Tibial artery (tissue), 4 donors: ENCODE data around the gene DLG5.

Experiments
- DNase-seq, 2 donors: peaks; one replicate each; pipeline ENCODE4 v3.0.0-alpha.2; 2019
- H3K27ac ChIP-seq, 2 donors: fragments of 200-600 bp; sonication (generic) in 1 of 2; 1 replicate in 1 of 2; 2 replicates in 1 of 2; pipeline ENCODE4 v1.5.1; 2018 to 2019; ENCODE audit warnings: mild to moderate bottlenecking in 1 of 2
- H3K27me3 ChIP-seq, 2 donors: fragments of 200-600 bp; sonication (generic) in 1 of 2; one replicate each; pipeline versions ENCODE4 v1.5.1 to v1.6.0; 2016 to 2019
- H3K36me3 ChIP-seq, 3 donors: fragments of 200-600 bp; sonication (generic) in 2 of 3; one replicate each; pipeline ENCODE4 v1.5.1; 2016 to 2019; ENCODE audit warnings: mild to moderate bottlenecking in 2 of 3
- H3K4me1 ChIP-seq, 4 donors: fragments of 200-600 bp; sonication (generic) in 2 of 4; 1 replicate in 3 of 4; 2 replicates in 1 of 4; pipeline ENCODE4 v1.5.1; 2016 to 2019
- H3K4me3 ChIP-seq, 2 donors: fragments of 200-600 bp; sonication (generic) in 1 of 2; 1 replicate in 1 of 2; 2 replicates in 1 of 2; pipeline ENCODE4 v1.5.1; 2018 to 2019; ENCODE audit warnings: mild to moderate bottlenecking in 2 of 2
- H3K9me3 ChIP-seq, 3 donors: fragments of 200-600 bp; sonication (generic) in 1 of 3; one replicate each; pipeline ENCODE4 v1.5.1; 2016 to 2019
- intact Hi-C: fragments of 100-400 bp; cut with DNase I; formaldehyde crosslinking; loops from one replicate; pipeline ENCODE4 v1.15.0; 2023; ENCODE audit warnings: low total_unique reads
- TF ChIP-seq, protein P1 (sequence below), 2 experiments: fragments of 200-600 bp in 1 of 2; fragments of 450-650 bp in 1 of 2; IDR thresholded peaks; one replicate each; pipeline ENCODE4 v1.5.1; 2017 to 2019; ENCODE audit warnings: antibody characterized with exemption in 2 of 2, mild to moderate bottlenecking in 1 of 2, moderate library complexity in 1 of 2

Gene DLG5

DNA sequence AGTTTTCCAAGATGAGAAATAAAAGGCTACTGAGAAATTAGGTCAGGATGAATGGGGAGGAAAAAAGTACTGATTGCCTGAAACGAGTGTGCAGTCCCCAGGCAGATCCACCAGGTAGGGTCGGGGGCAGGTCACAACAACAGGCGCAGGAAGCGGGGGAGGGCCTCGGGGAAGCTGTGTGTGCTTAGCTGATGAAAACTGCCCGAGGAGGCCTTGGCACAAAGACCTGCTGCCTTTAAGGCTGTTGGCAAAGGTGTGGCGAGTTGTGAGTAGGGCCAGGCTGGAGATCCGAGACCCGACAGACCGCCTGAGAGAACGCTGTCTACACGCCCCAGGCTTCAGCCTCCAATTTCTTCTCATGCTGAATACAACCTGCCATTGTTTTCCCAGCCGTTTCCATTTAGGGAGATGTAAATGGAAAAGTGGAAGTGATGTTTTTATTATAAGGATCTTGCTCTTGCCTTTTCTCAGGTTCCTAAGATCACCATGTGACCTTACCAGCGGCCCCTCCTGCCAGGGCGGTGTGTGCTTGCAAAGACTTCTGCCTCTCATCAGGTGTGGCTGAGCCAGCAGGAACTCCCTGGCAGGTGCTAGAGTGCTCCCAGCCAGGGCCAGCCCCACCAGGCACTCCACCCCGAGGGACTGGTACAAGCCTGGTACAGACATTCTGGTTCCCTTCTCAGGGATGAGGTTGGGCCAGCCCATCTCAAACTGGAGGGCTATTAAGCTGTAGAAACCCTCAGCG is 60.8 kb downstream of the DLG5 start:
- Histone ChIP-seq H3K36me3 (peaks cover 21 to 29% (median 26%) of the 10 kb centered on the region in 3 donors), H3K27ac (no peak overlapping the region)
- no peak for DNase-seq

GRCh38 chr10:77864151-77864851 is 62.3 kb downstream of the DLG5 start:
- Histone ChIP-seq H3K27ac (no peak overlapping the region), H3K4me3 (no peak overlapping the region), H3K4me1 (peaks cover 0 to 49% (median 0%) of the 10 kb centered on the region in 4 donors), H3K36me3 (peaks cover 21 to 33% (median 26%) of the 10 kb centered on the region in 3 donors), H3K9me3 (no peaks in the 10 kb centered on the region), H3K27me3 (no peaks in the 10 kb centered on the region)
- intact Hi-C loops: no loop called here
- TF ChIP-seq, protein P1, sequence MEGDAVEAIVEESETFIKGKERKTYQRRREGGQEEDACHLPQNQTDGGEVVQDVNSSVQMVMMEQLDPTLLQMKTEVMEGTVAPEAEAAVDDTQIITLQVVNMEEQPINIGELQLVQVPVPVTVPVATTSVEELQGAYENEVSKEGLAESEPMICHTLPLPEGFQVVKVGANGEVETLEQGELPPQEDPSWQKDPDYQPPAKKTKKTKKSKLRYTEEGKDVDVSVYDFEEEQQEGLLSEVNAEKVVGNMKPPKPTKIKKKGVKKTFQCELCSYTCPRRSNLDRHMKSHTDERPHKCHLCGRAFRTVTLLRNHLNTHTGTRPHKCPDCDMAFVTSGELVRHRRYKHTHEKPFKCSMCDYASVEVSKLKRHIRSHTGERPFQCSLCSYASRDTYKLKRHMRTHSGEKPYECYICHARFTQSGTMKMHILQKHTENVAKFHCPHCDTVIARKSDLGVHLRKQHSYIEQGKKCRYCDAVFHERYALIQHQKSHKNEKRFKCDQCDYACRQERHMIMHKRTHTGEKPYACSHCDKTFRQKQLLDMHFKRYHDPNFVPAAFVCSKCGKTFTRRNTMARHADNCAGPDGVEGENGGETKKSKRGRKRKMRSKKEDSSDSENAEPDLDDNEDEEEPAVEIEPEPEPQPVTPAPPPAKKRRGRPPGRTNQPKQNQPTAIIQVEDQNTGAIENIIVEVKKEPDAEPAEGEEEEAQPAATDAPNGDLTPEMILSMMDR (IDR thresholded peaks at IDR 0.05): no peak
- no peak for DNase-seq

More for the DNA sequence above, 60.8 kb downstream of the DLG5 start:
- Histone ChIP-seq H3K4me1 (peaks cover 0 to 54% (median 0%) of the 10 kb centered on the region in 4 donors), H3K9me3 (no peaks in the 10 kb centered on the region), H3K4me3 (no peak overlapping the region), H3K27me3 (no peaks in the 10 kb centered on the region)
- intact Hi-C loops: no loop called here
- TF ChIP-seq, protein P1 (IDR thresholded peaks at IDR 0.05): no peak

GRCh38 chr10:77863446-77863845 is 63.1 kb downstream of the DLG5 start:
- no peak for DNase-seq
- peaks cover 0 to 43% (median 0%) of the 10 kb centered on the region in 4 donors for H3K4me1 ChIP-seq
- no peak overlapping the region for H3K27ac ChIP-seq
- peaks cover 16 to 28% (median 27%) of the 10 kb centered on the region in 3 donors for H3K36me3 ChIP-seq
- TF ChIP-seq, protein P1 (IDR thresholded peaks at IDR 0.05): no peak
- H3K4me3 ChIP-seq: no peak overlapping the region
- H3K9me3 ChIP-seq: no peaks in the 10 kb centered on the region
- no peaks in the 10 kb centered on the region for H3K27me3 ChIP-seq
- intact Hi-C loops: no loop called here

- Histone ChIP-seq H3K4me1 (peaks cover 0 to 36% (median 0%) of the 10 kb centered on the region in 4 donors), H3K36me3 (peaks cover 16 to 31% (median 19%) of the 10 kb centered on the region in 3 donors), H3K4me3 (no peak overlapping the region), H3K27me3 (no peaks in the 10 kb centered on the region), H3K27ac (no peak overlapping the region), H3K9me3 (no peaks in the 10 kb centered on the region)
- intact Hi-C loops: no loop called here
- no peak for DNase-seq
- TF ChIP-seq, protein P1 (IDR thresholded peaks at IDR 0.05): no peak
These were observed 64.0 kb downstream of the DLG5 start for GRCh38 chr10:77862595-77862994.

GRCh38 chr10:77861366-77861765 is 65.2 kb downstream of the DLG5 start:
- no peaks in the 10 kb centered on the region for H3K27me3 ChIP-seq

More at GRCh38 chr10:77861366-77861765, 65.2 kb downstream of the DLG5 start:
- intact Hi-C loops: no loop called here
- H3K27ac ChIP-seq: no peak overlapping the region
- H3K4me1 ChIP-seq: peaks cover 0 to 30% (median 0%) of the 10 kb centered on the region in 4 donors
- DNase-seq: no peak
- TF ChIP-seq, protein P1 (IDR thresholded peaks at IDR 0.05): no peak
- H3K4me3 ChIP-seq: no peak overlapping the region
- no peaks in the 10 kb centered on the region for H3K9me3 ChIP-seq
- peaks cover 10 to 27% (median 11%) of the 10 kb centered on the region in 3 donors for H3K36me3 ChIP-seq
